Measurements from ENCODE around the gene MKNK2. TPM values are rescaled to one million over a fixed set of nuclear protein-coding genes. Genes with fewer than 3 reads are reported as not detected.
A peak's percentile ranks its signal among the peaks of the same experiment; 100 is the strongest.

MKNK2 gene
- 1,134 and 1,197 TPM in 2 replicates for total RNA-seq

DNA sequence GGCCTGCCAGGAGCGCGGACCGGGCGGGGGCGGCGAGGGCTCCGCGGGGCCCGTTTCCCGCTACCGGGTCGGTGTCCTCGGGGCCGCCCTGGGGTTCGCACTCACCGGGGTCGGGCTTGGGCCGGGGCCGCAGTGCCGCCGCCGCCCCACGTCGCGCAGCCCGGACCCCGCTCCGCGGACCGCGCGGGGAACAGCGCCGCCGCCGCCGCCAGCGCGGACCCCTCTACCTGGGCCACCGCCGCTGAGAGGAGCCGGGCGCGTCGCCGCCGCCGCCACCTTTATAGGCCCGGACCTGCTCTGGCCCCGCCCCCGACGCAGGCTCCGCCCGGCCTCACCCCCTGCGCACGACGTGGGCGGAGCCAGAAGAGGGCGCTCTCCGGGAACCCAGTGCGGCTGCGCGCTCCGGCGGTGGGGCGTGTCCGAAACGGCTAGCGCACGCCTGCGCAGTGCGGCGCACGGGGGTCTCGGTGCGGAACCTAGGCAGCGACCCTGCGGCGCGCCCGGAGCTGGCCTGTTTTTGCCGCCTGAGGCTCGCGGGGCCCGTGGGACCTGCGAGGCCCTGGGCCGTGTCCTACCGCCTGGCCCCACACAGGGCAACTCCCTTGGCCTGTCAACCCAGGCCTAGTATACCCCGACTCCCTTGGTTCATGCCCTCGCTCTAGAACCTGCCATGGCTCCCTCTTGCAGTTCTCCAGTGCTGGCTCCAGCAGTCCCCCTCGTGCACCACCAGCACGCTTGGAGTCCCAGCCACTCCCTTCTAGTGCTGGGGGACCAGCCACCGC is at the start of gene MKNK2:
TSS of gene MKNK2 (minus strand) at position 254 of the 782 bp plus-strand sequence. CDS start 393 bp downstream, outside the sequence.
- Mint-ChIP-seq H3K4me3 (peak within 1 kb of the TSS; percentile 93), H3K27ac (peak within 1 kb of the TSS; percentile 97), H3K4me1 (peaks cover 77% of the 10 kb centered on the region), H3K9me3 (no peaks in the 10 kb centered on the region), H3K36me3 (ENCODE audit: low read depth) (peaks cover 38% of the 10 kb centered on the region), H3K27me3 (no peaks in the 10 kb centered on the region)
- ChIA-PET CTCF (interaction anchor here (0.6 to 1.9 kb wide), 7 partner anchors 10 to 186 kb away, joined by 3 to 25 read pairs (median 6); partner anchors contain the start of gene MOB3A), POLR2A (interaction anchor here (0.5 to 59.1 kb wide), 27 partner anchors 11 to 578 kb away, joined by 3 to 2723 read pairs (median 5); partner anchors contain the start of genes ADAT3, AP3D1, BTBD2 and IZUMO4)
- TF ChIP-seq, protein P1, sequence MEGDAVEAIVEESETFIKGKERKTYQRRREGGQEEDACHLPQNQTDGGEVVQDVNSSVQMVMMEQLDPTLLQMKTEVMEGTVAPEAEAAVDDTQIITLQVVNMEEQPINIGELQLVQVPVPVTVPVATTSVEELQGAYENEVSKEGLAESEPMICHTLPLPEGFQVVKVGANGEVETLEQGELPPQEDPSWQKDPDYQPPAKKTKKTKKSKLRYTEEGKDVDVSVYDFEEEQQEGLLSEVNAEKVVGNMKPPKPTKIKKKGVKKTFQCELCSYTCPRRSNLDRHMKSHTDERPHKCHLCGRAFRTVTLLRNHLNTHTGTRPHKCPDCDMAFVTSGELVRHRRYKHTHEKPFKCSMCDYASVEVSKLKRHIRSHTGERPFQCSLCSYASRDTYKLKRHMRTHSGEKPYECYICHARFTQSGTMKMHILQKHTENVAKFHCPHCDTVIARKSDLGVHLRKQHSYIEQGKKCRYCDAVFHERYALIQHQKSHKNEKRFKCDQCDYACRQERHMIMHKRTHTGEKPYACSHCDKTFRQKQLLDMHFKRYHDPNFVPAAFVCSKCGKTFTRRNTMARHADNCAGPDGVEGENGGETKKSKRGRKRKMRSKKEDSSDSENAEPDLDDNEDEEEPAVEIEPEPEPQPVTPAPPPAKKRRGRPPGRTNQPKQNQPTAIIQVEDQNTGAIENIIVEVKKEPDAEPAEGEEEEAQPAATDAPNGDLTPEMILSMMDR (IDR thresholded peaks at IDR 0.05) = no peak
- peak; percentile 99 for DNase-seq
- ATAC-seq (ENCODE audit: low read depth) = peak; percentile 61
- intact Hi-C loops (cut with micrococcal nuclease) = loop anchor here (1.0 to 5.0 kb wide), 7 partner anchors 9 to 189 kb away; partner anchors contain the start of genes AP3D1, CSNK1G2, IZUMO4 and KLF16

DNA sequence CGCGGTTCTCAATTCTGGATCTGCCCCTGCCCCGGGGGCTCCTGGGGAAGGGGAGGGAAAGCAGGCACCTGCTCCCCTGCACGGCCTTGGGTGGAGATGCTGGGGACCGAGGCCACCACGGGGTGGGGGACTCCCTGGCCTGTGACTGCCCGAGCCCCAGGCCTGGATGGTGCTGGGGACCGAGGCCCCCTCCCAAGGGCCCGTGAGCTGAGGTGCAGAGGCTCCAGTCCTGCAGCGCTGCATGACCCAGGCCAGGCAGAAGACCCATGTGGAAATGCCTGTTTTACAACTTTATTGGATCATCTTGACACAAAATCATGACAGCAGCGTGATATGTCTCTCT is 49.6 kb upstream of the MKNK2 start:
- peaks cover 10% of the 10 kb centered on the region for H3K4me1 Mint-ChIP-seq
- TF ChIP-seq, protein P1 (IDR thresholded peaks at IDR 0.05) = no peak
- no peak for ATAC-seq (ENCODE audit: low read depth)
- no peaks in the 10 kb centered on the region for H3K27me3 Mint-ChIP-seq
- ChIA-PET CTCF (no interaction called here), POLR2A (interaction anchor here (0.7 kb wide), 1 partner anchor 88 kb away, joined by 3 read pairs; no protein-coding TSS in a partner anchor)
- peaks cover 2% of the 10 kb centered on the region for H3K9me3 Mint-ChIP-seq
- H3K36me3 Mint-ChIP-seq (ENCODE audit: low read depth) = peaks cover 56% of the 10 kb centered on the region
- intact Hi-C loops (cut with micrococcal nuclease) = no loop called here
- no peak overlapping the region for H3K27ac Mint-ChIP-seq
- DNase-seq = no peak
- no peak overlapping the region for H3K4me3 Mint-ChIP-seq

DNA sequence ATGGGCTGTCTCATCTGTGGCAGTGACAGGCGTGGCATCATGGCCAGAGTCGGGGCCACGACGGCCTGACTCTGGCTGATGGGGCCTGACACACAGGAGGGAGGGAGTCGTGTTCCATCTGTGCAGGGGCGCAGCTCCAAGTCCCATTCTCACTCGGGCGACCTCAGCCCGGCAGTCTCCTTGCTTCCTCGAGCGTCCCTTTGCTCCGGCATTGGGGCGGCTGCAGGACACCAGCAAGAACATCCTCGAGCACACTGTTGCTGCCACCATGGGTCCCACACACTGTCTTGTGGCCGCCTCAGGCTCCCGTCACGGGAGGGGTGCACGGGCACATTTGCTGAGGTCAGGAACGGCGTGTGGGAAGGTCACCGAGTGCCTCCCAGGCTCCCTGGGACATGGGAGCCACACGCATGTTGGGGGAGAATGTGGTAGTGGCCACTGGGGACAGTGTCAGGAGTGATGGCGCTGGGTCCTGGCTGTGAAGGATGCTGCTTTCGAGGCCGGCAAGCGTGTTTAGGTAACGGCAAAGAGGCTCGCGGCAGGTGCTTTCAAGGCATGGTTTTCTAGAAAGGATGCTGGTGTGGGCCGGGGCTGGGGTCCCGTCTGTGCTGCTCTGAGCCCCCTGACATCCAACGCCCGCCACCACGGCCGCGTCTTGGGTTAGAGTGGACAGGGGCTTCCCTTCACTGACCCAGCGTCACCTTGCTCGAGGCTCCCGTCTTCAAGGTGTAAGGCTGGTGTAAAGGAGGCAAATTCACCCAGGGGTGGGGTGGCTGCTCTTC is 49.1 kb upstream of the MKNK2 start:
- Mint-ChIP-seq H3K27ac (no peak overlapping the region), H3K27me3 (no peaks in the 10 kb centered on the region), H3K4me1 (peaks cover 10% of the 10 kb centered on the region), H3K36me3 (ENCODE audit: low read depth) (peaks cover 54% of the 10 kb centered on the region), H3K9me3 (peaks cover under 1% of the 10 kb centered on the region), H3K4me3 (no peak overlapping the region)
- POLR2A ChIA-PET = interaction anchor here (0.7 to 36.0 kb wide), 2 partner anchors 41 to 87 kb away, joined by 3 to 2723 read pairs; partner anchors contain the start of gene MKNK2
- no peak for ATAC-seq (ENCODE audit: low read depth)
- TF ChIP-seq, protein P1 (IDR thresholded peaks at IDR 0.05) = no peak
- CTCF ChIA-PET = no interaction called here
- DNase-seq = no peak
- intact Hi-C loops (cut with micrococcal nuclease) = loop anchor here (10.0 kb wide), 1 partner anchor 215 kb away; no protein-coding TSS in a partner anchor

DNA sequence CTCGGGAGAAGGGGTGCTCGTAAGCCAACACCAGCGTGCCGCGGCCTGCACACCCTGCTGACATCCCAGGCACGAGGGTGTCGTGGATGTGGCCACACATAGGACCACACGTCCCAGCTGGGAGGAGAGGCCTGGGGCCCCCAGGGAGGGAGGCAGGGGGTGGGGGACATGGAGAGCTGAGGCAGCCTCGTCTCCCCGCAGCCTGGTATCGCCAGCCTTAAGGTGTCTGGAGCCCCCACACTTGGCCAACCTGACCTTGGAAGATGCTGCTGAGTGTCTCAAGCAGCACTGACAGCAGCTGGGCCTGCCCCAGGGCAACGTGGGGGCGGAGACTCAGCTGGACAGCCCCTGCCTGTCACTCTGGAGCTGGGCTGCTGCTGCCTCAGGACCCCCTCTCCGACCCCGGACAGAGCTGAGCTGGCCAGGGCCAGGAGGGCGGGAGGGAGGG is 48.0 kb upstream of the MKNK2 start:
- TF ChIP-seq, protein P1 (IDR thresholded peaks at IDR 0.05) = no peak
- no peak for DNase-seq
- Mint-ChIP-seq H3K27ac (no peak overlapping the region), H3K4me3 (no peak overlapping the region), H3K9me3 (no peaks in the 10 kb centered on the region), H3K4me1 (peaks cover 16% of the 10 kb centered on the region), H3K27me3 (no peaks in the 10 kb centered on the region), H3K36me3 (ENCODE audit: low read depth) (peaks cover 54% of the 10 kb centered on the region)
- CTCF ChIA-PET = no interaction called here
- POLR2A ChIA-PET = interaction anchor here (36.0 kb wide), 1 partner anchor 40 kb away, joined by 2723 read pairs; the partner anchor contains the start of gene MKNK2
- no peak for ATAC-seq (ENCODE audit: low read depth)
- intact Hi-C loops (cut with micrococcal nuclease) = loop anchor here (10.0 kb wide), 1 partner anchor 216 kb away; no protein-coding TSS in a partner anchor

Measured in activated B cell treated with CpG ODN at 0.5 μM for 24 hours (primary cell).